KG1 (cell line): ENCODE data around the gene TASP1.
"Not testable (repeated sequence)": the region's sequence is repeated elsewhere in the genome, so short reads cannot be mapped to it uniquely, and the experiment has no call there.

ENCODE experiments used
- DNase-seq: peaks from one replicate; lab custom pipeline; 2025; lab: John Stamatoyannopoulos, UW

The TASP1 gene

GRCh38 chr20:13638496-13639149 is at the start of gene TASP1:
Gene TASP1 (minus strand): TSS chr20:13638932. CDS start chr20:13630078, 8,854 bp downstream.
- DNase-seq = peak; percentile 85

- no peak for DNase-seq
Observed at GRCh38 chr20:13687815-13688214, 49.1 kb upstream of the TASP1 start.

GRCh38 chr20:13685623-13686022 is 46.9 kb upstream of the TASP1 start:
- no peak for DNase-seq

GRCh38 chr20:13684566-13685222 is 46.0 kb upstream of the TASP1 start:
- DNase-seq = peak; percentile 78

- no peak for DNase-seq
Observed at GRCh38 chr20:13683833-13684232, 45.1 kb upstream of the TASP1 start.

GRCh38 chr20:13681248-13682125 is 42.8 kb upstream of the TASP1 start:
- DNase-seq = no peak

GRCh38 chr20:13678944-13679343 is 40.2 kb upstream of the TASP1 start:
- DNase-seq = no peak

- DNase-seq = no peak
Observed at GRCh38 chr20:13677241-13677640, 38.5 kb upstream of the TASP1 start.

GRCh38 chr20:13676682-13677081 is 38.0 kb upstream of the TASP1 start:
- no peak for DNase-seq

- DNase-seq = no peak
Observed at GRCh38 chr20:13672690-13673089, 34.0 kb upstream of the TASP1 start.

GRCh38 chr20:13671916-13672378 is 33.2 kb upstream of the TASP1 start:
- DNase-seq = no peak

GRCh38 chr20:13671512-13671911 is 32.8 kb upstream of the TASP1 start:
- no peak for DNase-seq

GRCh38 chr20:13670160-13670559 is 31.4 kb upstream of the TASP1 start:
- no peak for DNase-seq

- DNase-seq = no peak
Observed at GRCh38 chr20:13665709-13666395, 27.1 kb upstream of the TASP1 start.

- no peak for DNase-seq
Observed at GRCh38 chr20:13661070-13661685, 22.4 kb upstream of the TASP1 start.

GRCh38 chr20:13659288-13659687 is 20.6 kb upstream of the TASP1 start:
- no peak for DNase-seq

- not testable (repeated sequence) for DNase-seq
Observed at GRCh38 chr20:13658060-13658459, 19.3 kb upstream of the TASP1 start.

- no peak for DNase-seq
Observed at GRCh38 chr20:13656721-13657368, 18.1 kb upstream of the TASP1 start.

- DNase-seq = no peak
Observed at GRCh38 chr20:13654463-13655023, 15.8 kb upstream of the TASP1 start.

- no peak for DNase-seq
Observed at GRCh38 chr20:13650474-13650873, 11.7 kb upstream of the TASP1 start.
